CD4-positive, CD25-positive, alpha-beta regulatory T cell (primary cell): ENCODE data around the gene PSORS1C2. TPM values are rescaled to one million over a fixed set of nuclear protein-coding genes. Genes with fewer than 3 reads are reported as not detected.
"Not testable (repeated sequence)": the region's sequence is repeated elsewhere in the genome, so short reads cannot be mapped to it uniquely, and the experiment has no call there.

Source experiments
- ATAC-seq, 2 donors: fragments of 150-1000 bp; cut with Tn5 transposase; one replicate each; pipeline ENCODE4 v1.10.0; 2021; ENCODE audit warnings: low read depth in 2 of 2, moderate number of reproducible peaks in 2 of 2, moderate library complexity in 1 of 2
- DNase-seq, 3 donors: peaks; one replicate each; pipeline versions ENCODE4 v3.0.0 to v3.0.0-alpha.2; 2012 to 2022; ENCODE audit warnings: mixed read lengths in 1 of 3
- H3K27ac ChIP-seq: one replicate; pipeline ENCODE4 v1.7.0; 2013; ENCODE audit warnings: mild to moderate bottlenecking, low read length; ENCODE audit not compliant: insufficient read depth, poor library complexity, severe bottlenecking
- H3K27me3 ChIP-seq: one replicate; pipeline ENCODE4 v1.7.0; 2013; ENCODE audit warnings: low read length; ENCODE audit not compliant: control insufficient read depth, insufficient read depth
- H3K36me3 ChIP-seq: one replicate; pipeline ENCODE4 v1.7.0; 2013; ENCODE audit warnings: mild to moderate bottlenecking, low read length, moderate library complexity; ENCODE audit not compliant: control insufficient read depth, insufficient read depth
- H3K4me1 ChIP-seq: 2 replicates; pipeline ENCODE4 v1.7.0; 2013; ENCODE audit warnings: mild to moderate bottlenecking, low read length; ENCODE audit not compliant: insufficient read depth, control insufficient read depth, poor library complexity, severe bottlenecking
- H3K4me3 ChIP-seq: one replicate; pipeline ENCODE4 v1.7.0; 2013; ENCODE audit warnings: low read depth, mild to moderate bottlenecking, low read length, moderate library complexity
- H3K9me3 ChIP-seq, 2 experiments: 1 replicate in 1 of 2; 2 replicates in 1 of 2; pipeline ENCODE4 v1.7.0; 2013; ENCODE audit warnings: low read length in 2 of 2, mild to moderate bottlenecking in 1 of 2, moderate library complexity in 1 of 2; ENCODE audit not compliant: control insufficient read depth in 2 of 2
- H3K27ac Mint-ChIP-seq, 3 donors: one replicate each; pipeline ENCODE4 v1.8.0; 2020 to 2022; ENCODE audit warnings: mild to moderate bottlenecking in 3 of 3, mixed read lengths in 3 of 3, moderate library complexity in 2 of 3
- H3K27me3 Mint-ChIP-seq: one replicate; pipeline ENCODE4 v1.8.0; 2022; ENCODE audit warnings: mild to moderate bottlenecking, mixed read lengths
- H3K36me3 Mint-ChIP-seq: one replicate; pipeline ENCODE4 v1.8.0; 2020; ENCODE audit warnings: mixed read lengths
- H3K4me1 Mint-ChIP-seq, 4 donors: one replicate each; pipeline ENCODE4 v1.8.0; 2020 to 2022; ENCODE audit warnings: mixed read lengths in 4 of 4, mild to moderate bottlenecking in 1 of 4
- H3K4me3 Mint-ChIP-seq, 4 donors: one replicate each; pipeline ENCODE4 v1.8.0; 2020 to 2022; ENCODE audit warnings: mild to moderate bottlenecking in 4 of 4, mixed read lengths in 4 of 4, moderate library complexity in 3 of 4
- H3K9me3 Mint-ChIP-seq, 7 donors: one replicate each; pipeline ENCODE4 v1.8.0; 2020 to 2022; ENCODE audit warnings: mixed read lengths in 7 of 7, mild to moderate bottlenecking in 3 of 7, moderate library complexity in 2 of 7
- polyA plus RNA-seq, 4 donors: library from polyadenylated mRNA; unstranded; fragments of 300-500 nt; fragmentation: Illumina TruSeq; gene quantifications; one replicate each; pipeline ENCODE4 v1.2.3, GENCODE V29; 2021
- total RNA-seq: library from RNA; stranded (reverse); gene quantifications from one replicate; pipeline ENCODE4 v1.2.3, GENCODE V29; 2022

The PSORS1C2 gene
- total RNA-seq: not detected
- polyA plus RNA-seq: not detected

DNA sequence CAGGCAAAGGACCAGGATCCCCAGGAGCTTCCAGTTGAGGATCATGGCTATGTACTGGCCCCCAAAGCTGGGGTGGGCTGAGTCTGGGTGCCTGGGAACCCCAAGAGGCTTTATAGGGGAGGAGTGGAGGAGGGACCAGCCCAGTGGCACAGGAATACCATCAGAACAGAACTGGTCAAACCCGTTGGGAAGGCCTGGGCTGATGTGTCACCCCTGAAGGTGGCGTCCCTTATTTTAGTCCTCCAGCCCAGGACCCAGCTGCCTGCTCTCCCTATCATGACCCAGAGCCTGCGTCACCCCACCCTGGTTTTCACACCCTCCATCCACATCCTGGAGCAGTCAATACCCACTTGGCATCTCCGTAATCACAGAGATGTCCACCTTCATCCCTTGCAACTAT lies at the start of gene PSORS1C2:
TSS of gene PSORS1C2 (minus strand) at position 85 of the 400 bp plus-strand sequence. CDS start at position 45, 40 bp downstream.
- Mint-ChIP-seq H3K4me1 (peaks cover 0 to 6% (median 4%) of the 10 kb centered on the region in 4 donors), H3K36me3 (peaks cover 8% of the 10 kb centered on the region), H3K9me3 (peaks cover 0 to 3% (median 0%) of the 10 kb centered on the region in 7 donors), H3K27me3 (no peaks in the 10 kb centered on the region), H3K27ac (peak within 1 kb of the TSS; percentile 14 to 42 (median 30)), H3K4me3 (peak within 1 kb of the TSS in 2 of 4 donors; percentile 41 to 66)
- no peaks in the 10 kb centered on the region for H3K36me3 ChIP-seq
- H3K27ac ChIP-seq: no peak within 1 kb of the TSS
- H3K4me3 ChIP-seq: no peak within 1 kb of the TSS
- H3K4me1 ChIP-seq: peaks cover 6% of the 10 kb centered on the region
- H3K9me3 ChIP-seq: no peaks in the 10 kb centered on the region
- DNase-seq (no peak), ATAC-seq (no peak)
- no peaks in the 10 kb centered on the region for H3K27me3 ChIP-seq

DNA sequence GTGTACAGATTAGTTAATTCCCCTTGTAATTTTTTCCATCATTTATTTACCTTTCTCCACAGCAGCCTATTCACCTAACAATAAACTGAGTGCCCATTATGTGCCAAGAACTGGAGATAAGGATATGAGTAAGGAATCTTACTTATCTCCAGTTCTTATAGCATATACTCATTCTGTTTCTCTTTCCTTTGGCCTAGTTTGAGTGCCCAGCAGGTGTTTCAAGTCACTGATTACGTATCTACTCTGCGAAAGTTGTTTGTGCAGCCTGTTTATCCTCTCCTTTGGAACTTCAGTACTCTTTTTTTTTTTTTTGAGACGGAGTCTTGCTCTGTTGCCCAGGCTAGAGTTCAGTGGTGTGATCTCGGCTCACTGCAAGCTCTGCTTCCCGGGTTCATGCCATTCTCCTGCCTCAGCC lies 48.9 kb upstream of the PSORS1C2 start:
- peaks cover 0 to 12% (median 5%) of the 10 kb centered on the region in 4 donors for H3K4me1 Mint-ChIP-seq
- no peak for DNase-seq
- peak overlapping the region in 1 of 3 donors; percentile 0 for H3K27ac Mint-ChIP-seq
- H3K27me3 Mint-ChIP-seq: no peaks in the 10 kb centered on the region
- no peaks in the 10 kb centered on the region for H3K27me3 ChIP-seq
- H3K9me3 Mint-ChIP-seq: no peaks in the 10 kb centered on the region
- no peaks in the 10 kb centered on the region for H3K9me3 ChIP-seq
- no peaks in the 10 kb centered on the region for H3K36me3 Mint-ChIP-seq
- H3K4me3 ChIP-seq: no peak overlapping the region
- H3K4me1 ChIP-seq: no peaks in the 10 kb centered on the region
- H3K27ac ChIP-seq: no peak overlapping the region
- H3K36me3 ChIP-seq: no peaks in the 10 kb centered on the region
- no peak for ATAC-seq
- H3K4me3 Mint-ChIP-seq: no peak overlapping the region

DNA sequence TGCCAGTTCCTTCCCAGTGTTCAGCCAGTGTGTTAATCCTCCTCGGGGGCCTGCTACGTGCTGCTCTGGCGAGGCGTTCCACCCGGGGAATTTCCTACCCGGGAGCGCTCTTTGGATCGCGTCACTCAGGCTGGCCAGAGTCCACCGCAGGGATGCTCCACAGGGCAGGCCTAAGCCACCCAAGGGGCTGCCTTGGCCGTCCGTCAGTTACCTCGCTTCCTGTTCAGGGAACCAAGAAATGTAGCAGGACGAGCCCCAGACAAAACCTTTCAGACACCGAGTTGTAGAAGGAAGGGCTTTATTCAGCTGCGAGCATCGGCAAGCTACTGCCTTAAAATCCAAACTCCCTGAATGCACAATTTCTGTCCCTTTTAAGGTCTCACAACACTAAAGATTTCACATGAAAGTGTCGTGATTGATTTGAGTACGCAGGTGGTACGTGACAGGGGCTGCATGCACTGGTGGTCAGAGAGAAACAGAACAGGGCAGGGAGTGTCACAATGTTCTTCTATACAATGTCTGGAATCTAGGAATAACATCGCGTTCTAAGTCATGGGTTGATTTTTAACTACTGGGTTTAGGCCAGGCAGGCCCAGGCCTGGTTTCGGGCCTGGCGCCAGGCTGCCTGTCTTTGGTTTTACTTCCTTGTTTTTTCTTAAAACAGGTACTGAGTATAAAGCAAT lies 47.3 kb upstream of the PSORS1C2 start:
- Histone ChIP-seq H3K4me1 (no peaks in the 10 kb centered on the region), H3K27me3 (no peaks in the 10 kb centered on the region), H3K36me3 (no peaks in the 10 kb centered on the region), H3K9me3 (no peaks in the 10 kb centered on the region), H3K4me3 (no peak overlapping the region), H3K27ac (no peak overlapping the region)
- Mint-ChIP-seq H3K9me3 (no peaks in the 10 kb centered on the region), H3K4me1 (peaks cover 0 to 5% (median 2%) of the 10 kb centered on the region in 4 donors), H3K27me3 (no peaks in the 10 kb centered on the region), H3K4me3 (peak overlapping the region in 1 of 4 donors; percentile 68), H3K27ac (peak overlapping the region in 1 of 3 donors; percentile 0), H3K36me3 (no peaks in the 10 kb centered on the region)
- DNase-seq: no peak
- no peak for ATAC-seq

- H3K36me3 ChIP-seq, H3K27ac ChIP-seq, H3K9me3 ChIP-seq, H3K4me3 ChIP-seq, H3K4me1 ChIP-seq, ATAC-seq, H3K36me3 Mint-ChIP-seq, H3K27me3 Mint-ChIP-seq, H3K4me1 Mint-ChIP-seq, H3K9me3 Mint-ChIP-seq, H3K27me3 ChIP-seq, H3K4me3 Mint-ChIP-seq: not testable (repeated sequence)
- peak overlapping the region in 1 of 3 donors; percentile 93 for H3K27ac Mint-ChIP-seq
- peak in 1 of 3 donors; percentile 44 for DNase-seq
Measured at GRCh38 chr6:31185695-31186051, 46.8 kb upstream of the PSORS1C2 start.

GRCh38 chr6:31183859-31184258 lies 45.0 kb upstream of the PSORS1C2 start:
- H3K9me3 Mint-ChIP-seq, DNase-seq, H3K27ac Mint-ChIP-seq, H3K27me3 ChIP-seq, H3K36me3 Mint-ChIP-seq, ATAC-seq, H3K27me3 Mint-ChIP-seq, H3K4me3 ChIP-seq, H3K9me3 ChIP-seq, H3K4me1 ChIP-seq, H3K36me3 ChIP-seq, H3K4me3 Mint-ChIP-seq, H3K27ac ChIP-seq: not testable (repeated sequence)
- H3K4me1 Mint-ChIP-seq: peaks cover under 1 to 16% (median 8%) of the 10 kb centered on the region in 4 donors

GRCh38 chr6:31183287-31183686 lies 44.4 kb upstream of the PSORS1C2 start:
- H3K27me3 Mint-ChIP-seq, ATAC-seq, H3K36me3 Mint-ChIP-seq, H3K9me3 ChIP-seq, H3K4me1 ChIP-seq, H3K4me3 Mint-ChIP-seq, H3K36me3 ChIP-seq, H3K27ac Mint-ChIP-seq, H3K4me3 ChIP-seq, DNase-seq, H3K9me3 Mint-ChIP-seq, H3K27ac ChIP-seq, H3K27me3 ChIP-seq: not testable (repeated sequence)
- peaks cover 6 to 22% (median 13%) of the 10 kb centered on the region in 4 donors for H3K4me1 Mint-ChIP-seq

DNA sequence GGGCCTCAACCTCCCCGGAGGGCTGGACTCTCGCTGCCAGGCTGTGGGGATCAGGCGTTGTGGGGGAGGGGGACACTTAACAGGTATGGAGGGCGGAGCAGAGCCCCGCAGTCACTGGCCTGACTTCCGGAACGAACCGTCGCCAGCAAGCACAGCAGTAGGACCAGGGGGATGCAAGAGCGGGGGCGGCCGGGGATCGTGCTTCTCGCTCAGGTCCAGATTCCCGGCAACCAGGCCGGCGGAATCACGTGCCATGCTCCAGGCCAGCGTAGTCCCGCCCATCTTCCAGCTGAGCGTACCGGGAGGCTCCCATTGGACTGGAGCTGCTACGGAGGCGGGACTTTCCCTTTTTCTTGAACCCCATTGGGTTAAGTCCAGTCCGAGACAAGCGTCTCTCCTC lies 41.6 kb upstream of the PSORS1C2 start:
- Histone ChIP-seq H3K36me3 (no peaks in the 10 kb centered on the region), H3K27ac (no peak overlapping the region), H3K4me1 (peaks cover 8% of the 10 kb centered on the region), H3K27me3 (no peaks in the 10 kb centered on the region), H3K9me3 (no peaks in the 10 kb centered on the region), H3K4me3 (peak overlapping the region; percentile 31)
- no peaks in the 10 kb centered on the region for H3K27me3 Mint-ChIP-seq
- ATAC-seq (peak; percentile 82 to 97), DNase-seq (peak; percentile 54 to 81 (median 54))
- H3K4me1 Mint-ChIP-seq: peaks cover 9 to 22% (median 15%) of the 10 kb centered on the region in 4 donors
- peak overlapping the region in 2 of 3 donors; percentile 52 to 84 for H3K27ac Mint-ChIP-seq
- H3K4me3 Mint-ChIP-seq: peak overlapping the region; percentile 74 to 89 (median 86)
- no peaks in the 10 kb centered on the region for H3K9me3 Mint-ChIP-seq
- no peaks in the 10 kb centered on the region for H3K36me3 Mint-ChIP-seq

- peak overlapping the region; percentile 31 for H3K4me3 ChIP-seq
- Mint-ChIP-seq H3K27me3 (no peaks in the 10 kb centered on the region), H3K4me3 (peak overlapping the region in 3 of 4 donors; percentile 23 to 84 (median 74)), H3K4me1 (peaks cover 9 to 20% (median 15%) of the 10 kb centered on the region in 4 donors), H3K36me3 (no peaks in the 10 kb centered on the region), H3K27ac (no peak overlapping the region), H3K9me3 (no peaks in the 10 kb centered on the region)
- H3K4me1 ChIP-seq: peaks cover 8% of the 10 kb centered on the region
- no peaks in the 10 kb centered on the region for H3K36me3 ChIP-seq
- H3K27me3 ChIP-seq: no peaks in the 10 kb centered on the region
- DNase-seq: no peak
- ATAC-seq: no peak
- no peaks in the 10 kb centered on the region for H3K9me3 ChIP-seq
- H3K27ac ChIP-seq: no peak overlapping the region
Measured at GRCh38 chr6:31179896-31180295, 41.0 kb upstream of the PSORS1C2 start.
